HG03354 (cell line): ENCODE results near the gene RBM33.

Experiments
- ATAC-seq: cut with Tn5 transposase; IDR thresholded peaks from one replicate; pipeline ENCODE4 v1.9.1; 2021; ENCODE audit warnings: mild to moderate bottlenecking; ENCODE audit not compliant: unreplicated experiment, poor library complexity, severe bottlenecking

Gene RBM33

DNA sequence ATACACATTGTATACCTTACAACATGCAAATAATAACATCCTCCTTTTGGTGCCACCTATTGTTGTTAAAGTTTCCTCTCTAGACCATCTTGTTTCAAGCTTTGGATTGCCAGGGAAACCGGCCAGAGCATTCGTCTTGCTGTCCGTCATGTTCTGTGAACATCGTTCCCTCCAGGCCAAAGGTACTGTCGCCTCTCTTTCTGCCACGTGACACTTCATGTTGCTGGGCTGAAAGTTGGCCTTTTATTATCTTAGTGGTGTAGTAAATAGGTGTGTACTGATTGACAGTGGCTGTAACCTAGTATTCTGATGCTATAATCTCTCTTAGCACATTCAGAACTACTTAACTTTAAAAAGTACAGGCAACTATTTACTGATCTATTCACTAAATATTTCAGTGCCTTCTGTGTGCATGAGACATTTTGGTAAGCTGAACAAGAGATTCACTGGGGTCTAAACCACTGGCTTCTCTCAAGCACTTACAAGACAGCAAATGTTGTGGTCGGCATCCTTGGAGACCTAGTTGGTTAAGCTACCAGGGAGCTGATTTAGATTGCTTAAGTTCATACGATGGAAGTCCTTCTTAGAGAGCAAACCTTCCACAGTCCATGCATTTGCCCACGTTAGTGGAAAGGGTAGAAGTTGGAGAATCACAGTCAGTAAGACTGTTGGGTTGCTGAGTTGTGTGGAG is 115.4 kb downstream of the RBM33 start:
- ATAC-seq = no peak

DNA sequence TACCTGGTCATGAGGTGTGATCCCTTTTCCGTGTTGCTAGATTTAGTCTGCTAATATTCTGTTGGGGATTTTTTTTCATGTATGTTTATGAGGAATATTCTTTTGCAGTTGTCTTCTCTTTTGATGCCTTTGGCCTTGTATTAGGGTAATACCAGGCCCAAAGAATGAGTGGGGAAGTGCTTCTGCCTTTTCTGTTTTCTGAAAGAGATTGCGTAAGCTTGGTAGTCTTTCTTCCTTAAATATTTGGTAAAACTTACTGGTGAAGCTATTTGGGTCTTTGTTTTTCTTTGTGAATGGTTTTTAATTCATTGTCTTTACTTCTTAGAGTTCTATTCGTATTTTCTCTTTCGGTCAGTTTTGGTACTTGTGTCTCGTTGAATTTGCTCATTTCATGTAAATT is 116.7 kb downstream of the RBM33 start:
- no peak for ATAC-seq

DNA sequence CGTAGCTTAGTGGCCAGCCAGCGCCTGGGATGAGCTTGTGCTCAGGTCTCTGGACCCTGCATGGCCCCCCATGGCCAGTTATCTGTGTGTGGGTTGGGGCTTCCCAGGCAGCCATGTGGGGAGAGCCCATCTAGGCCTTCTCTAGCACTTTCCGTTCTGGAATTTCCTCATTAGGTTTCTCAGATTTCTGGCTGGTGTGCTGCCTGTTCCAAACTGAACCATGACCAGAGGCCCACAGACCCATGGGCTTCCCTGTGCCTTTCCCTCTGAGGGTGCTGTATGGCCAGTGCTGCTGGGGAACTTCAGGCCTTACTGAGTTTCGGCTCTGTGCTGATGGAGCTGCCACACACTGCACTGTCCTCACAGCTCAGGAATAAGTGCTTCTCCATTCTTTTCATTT is 117.6 kb downstream of the RBM33 start:
- no peak for ATAC-seq

DNA sequence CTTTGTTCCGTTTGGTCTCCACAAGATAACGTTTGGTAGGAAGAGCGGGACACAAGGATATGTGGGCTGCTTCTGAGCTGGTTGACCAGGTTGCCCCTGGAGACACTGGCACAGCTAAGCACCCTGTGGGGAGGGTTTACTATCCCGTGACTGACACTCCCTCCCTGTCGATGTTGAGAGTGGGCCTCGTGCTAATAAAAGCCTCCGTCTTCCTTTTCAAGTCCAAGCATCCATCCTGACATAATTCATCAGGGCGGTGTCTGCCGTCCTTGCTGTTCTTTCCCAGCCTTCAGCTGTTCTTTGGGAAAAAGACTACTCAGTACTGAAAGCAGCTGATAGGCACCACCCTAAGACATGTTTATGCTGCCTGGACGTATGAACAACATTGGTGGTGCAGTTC is 118.2 kb downstream of the RBM33 start:
- no peak for ATAC-seq

DNA sequence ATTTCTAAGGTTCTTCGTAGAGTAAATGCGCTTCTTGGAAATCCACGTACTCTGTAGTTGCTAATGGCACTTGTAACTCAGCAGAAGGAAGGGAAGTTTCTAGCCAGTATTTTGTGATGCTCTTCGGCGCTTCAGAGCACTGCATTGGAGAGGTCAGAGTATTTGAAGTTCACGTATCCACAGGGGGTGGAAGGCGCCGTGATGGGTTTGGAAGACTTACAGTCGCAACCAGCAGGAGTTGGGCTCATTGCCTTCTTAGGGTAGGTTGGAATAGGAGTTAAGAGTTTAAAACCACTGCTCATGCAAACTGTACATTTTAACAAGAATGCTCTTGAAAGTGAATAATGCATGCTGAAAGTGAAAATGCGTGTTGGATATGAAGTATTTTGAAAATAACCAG is 118.7 kb downstream of the RBM33 start:
- ATAC-seq = no peak

DNA sequence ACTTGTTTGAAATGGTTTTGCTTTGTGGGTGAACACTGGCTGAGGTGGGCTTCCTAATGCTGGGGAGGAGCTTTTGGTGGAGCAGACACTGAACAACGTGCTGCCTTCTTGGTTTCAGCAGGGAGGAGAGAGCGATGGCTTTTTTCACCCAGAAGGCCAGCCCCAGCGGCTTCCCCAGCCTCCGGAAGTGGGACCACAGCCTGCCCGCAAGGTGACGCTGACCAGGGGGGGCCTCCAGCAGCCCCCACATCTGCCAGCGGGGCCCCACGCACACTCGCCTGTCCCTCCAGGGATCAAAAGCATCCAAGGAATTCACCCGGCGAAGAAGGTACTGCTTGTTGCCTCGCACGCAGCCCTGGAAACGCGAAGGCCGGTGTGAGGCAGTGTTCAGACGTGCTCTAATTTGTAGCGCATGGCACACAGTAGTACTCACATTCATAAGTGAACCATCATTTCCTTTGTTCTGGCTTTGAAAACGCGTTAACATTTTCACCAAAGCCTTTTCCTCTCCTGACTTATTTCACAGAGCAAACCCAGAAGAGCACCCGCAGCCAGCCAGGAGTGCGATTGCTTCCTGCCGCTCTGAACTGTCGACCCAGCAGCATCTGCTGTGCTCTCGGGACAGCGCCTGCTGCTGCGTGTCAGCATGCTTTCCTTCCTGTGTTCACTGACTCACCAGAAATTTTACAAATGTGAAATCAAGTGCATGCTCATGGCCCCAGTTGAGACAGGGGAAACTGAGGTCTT is 119.4 kb downstream of the RBM33 start:
- ATAC-seq = peak; percentile 76

DNA sequence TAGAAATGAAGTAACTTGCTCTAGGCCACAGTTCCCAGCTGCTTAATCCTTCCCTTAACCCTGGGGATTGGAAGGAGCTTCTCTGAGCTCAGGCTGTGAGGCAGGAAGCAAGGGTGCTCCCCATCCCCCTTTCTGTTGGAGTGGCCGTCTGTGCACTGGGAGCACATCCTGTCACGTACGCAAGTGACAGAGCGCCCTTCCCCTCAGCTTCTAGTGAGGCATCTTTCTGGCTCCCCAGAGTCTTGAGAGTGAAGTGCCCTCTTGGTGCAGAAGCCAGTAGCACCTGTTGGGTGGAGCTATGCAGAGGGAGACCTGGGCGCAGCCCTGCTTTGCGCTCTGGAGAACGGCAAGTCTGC is 120.0 kb downstream of the RBM33 start:
- ATAC-seq = peak; percentile 61

DNA sequence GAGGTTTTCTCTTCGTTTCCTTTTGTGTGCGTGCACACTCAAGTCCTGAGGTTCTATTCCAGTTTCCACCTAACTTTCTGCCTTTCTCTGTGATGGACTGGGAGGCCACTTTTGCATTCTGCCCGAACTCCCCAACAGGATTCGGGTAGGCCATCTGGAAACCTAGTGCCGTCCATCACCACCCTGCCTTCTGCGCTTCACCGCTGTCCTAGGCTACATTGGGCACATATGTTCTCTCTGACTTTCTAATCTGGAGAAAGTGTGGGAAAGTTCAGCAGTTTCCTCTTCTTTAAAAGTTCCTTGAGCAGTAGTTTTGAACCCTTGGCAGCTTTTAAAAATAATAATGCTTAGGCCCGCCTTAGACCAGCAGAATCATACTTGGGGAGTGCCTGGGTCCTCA is 121.0 kb downstream of the RBM33 start:
- no peak for ATAC-seq

DNA sequence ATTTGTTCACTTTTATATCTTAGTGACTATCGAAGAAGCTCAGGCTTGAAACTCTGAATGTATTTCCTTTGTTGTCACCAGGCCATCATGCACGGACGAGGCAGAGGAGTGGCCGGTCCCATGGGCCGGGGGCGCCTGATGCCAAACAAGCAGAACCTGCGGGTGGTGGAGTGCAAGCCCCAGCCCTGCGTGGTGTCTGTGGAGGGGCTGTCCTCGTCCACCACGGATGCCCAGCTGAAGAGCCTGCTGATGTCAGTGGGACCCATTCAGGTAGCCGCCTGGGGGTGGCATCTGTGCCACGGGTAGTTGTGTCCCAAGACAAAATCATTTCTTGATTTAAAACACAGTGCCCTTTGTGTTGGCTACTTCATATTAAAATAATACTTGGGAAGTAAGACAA is 121.9 kb downstream of the RBM33 start:
- no peak for ATAC-seq

DNA sequence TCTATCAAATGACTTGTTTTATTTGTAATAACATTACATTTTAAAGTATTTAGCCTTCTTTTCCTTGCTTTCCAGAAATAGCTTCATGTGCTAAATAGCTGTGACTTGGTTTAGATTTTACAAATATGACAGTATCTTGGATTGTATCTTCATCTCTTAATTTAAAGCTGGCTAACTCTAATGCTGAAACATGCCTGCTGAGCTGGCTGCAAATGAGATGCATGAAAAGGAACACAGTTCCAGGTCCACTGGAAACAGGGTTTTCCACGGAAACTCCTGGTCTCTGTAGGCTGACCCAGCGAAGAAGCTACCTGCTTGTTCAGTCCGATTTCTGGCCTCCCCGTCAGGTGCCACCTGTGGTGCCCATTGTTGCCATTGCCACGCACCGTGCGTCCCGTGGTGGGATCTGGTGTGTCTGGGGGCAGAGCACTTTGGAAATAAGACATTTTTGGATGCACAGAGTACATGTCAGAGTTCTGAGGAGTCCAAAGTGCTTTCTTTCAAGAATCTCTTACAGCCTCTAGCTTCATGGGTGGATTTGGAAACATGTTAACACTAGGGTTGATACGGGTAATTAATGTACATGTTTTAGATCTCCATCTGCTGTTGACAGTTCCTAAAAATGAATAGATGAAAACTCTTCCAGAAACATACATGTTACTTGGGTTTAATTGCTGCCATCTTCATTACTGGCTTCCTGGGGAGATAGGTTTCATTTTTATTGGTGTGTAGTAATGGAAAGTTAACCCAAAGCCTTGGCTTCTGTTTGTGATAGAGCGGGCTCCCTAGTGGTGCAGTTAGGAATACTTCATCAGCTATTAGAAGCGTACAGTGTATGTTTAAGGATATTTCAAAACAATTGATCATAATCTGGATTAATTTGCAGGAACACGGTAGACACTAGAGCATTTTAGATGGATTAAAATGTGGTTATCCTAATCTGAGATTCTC is 122.8 kb downstream of the RBM33 start:
- ATAC-seq = no peak

DNA sequence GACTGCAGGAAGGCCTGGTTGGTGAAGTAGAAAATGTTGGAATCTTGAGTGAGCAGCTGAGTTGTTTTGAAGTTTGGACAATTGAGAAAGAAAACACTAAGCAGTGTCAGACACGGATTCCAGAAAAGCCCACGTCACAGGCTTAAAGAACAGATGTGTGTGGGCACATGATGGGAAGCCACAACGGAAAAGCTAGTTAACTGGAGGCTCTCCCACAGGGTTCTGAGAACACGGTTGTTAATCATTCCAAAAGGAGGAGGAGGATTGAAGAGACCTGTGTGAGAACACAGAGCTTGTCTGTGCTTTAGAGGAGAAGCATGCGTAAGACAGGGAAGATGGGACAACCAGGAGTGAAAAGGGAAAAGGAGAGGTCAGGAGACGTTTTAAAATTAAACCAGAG is 125.2 kb downstream of the RBM33 start:
- no peak for ATAC-seq

DNA sequence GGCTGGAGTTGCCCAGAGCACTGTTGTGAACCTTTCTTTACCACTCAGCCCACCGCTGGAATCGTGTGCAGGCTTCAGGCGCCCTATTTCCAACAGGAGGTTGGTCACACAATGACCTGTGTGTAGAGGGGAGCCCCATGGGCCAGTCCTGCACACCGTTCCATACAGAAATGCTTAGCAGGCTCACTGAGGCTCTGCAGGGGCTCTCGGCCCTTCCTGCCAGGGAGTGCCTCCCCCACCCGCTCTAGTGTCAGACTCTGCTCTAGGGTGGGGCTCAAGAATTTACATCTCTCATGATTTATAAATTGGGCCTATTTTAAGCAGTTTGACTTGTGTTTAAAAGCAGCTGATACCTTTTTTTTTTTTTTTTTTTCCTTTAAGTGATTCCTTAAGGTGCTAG is 125.8 kb downstream of the RBM33 start:
- ATAC-seq = no peak

DNA sequence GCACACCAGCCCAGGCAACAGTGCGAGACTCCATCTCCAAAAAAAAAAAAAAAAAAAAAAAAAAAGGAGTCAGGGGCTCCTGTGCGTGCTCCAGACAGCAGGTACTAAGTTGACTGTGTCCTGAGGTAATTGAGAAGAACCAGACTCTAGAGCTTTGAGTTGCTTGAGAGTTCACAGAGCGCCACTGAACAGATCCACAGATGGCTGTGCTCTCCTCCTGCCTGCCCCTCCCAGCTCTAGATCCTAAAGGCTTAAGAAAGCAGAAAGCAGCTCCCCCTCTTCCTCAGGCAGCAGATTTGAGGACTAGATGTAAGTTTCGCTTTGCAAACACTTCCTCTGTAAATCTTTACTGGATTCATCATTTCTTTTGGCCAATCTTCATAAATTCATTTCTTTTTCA is 129.1 kb downstream of the RBM33 start:
- ATAC-seq = no peak

DNA sequence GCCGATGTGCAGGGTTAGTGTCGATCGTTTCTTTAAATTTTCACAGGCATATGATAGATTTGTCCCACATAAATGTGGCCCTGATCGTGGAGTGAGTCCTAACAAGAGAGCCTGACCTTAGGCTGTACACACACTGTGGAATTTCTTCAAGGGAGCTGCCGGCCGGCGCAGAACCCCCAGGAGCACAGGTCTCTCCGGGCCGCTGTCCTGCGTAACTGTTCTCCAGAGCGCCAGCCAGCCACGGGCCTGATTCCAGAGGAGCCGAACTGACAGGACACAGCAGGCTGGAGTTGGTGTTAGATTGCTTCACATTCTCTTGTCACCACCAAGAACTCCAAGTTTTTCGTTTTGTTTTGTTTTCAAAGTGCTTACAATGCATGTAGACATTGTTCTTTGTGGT is 130.5 kb downstream of the RBM33 start:
- no peak for ATAC-seq

DNA sequence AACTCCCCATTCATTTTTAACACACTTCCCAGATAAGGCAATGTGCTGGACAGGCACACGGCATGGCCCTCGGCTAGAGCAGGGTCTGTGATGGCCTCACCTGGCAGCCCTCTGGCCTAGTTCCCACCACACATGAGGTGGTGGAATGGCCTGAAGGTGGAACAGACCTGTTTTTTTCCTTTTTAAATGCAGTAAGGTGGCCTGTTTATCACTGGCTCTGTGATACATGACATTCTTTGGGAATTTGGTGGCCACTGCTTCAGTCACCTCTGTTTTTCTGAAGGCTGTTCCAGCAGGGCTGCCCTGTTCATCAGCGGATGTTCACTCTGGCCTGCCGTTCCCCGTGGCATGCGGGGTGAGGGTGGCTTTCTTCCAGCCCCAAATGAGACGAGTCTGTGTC is 131.2 kb downstream of the RBM33 start:
- ATAC-seq = no peak

DNA sequence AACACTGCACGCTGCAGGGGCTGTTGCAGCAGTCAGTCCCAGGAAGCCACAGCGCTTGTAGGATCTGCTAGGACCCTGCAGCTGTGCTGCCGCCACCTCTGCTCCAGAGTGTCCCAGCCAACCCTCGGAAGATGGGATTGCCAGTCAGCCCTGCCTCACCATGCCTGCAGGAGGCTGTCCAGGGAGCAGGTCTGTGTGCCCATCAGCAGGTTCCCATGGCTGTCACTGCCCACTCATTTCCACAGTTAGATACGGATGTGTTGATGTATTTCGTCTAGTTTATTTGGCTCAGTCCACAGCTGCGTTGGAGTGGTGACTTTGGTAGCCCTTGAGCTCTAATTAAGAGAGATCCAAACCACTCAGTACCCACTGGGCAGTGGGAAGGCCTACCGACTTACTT is 132.1 kb downstream of the RBM33 start:
- ATAC-seq = no peak

DNA sequence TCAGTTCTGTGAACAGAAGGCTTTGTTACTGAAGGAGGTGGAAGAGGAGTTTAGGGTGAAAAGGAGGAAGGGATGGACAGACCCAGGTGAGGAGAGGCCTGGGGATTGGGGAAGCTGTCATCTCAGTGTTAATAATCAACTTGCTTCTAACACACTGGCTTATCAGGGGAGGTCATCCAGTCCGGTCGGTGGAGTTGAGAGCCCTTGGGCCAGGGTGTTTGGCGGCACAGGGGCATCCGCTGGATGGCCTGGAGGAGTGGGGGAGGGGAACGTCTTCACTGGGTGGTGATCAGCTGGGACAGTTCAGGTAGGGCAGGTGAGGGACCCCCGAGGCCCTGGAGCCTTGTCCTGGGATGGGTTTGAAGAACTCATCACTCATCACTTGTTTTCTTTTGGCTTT is 133.9 kb downstream of the RBM33 start:
- no peak for ATAC-seq

DNA sequence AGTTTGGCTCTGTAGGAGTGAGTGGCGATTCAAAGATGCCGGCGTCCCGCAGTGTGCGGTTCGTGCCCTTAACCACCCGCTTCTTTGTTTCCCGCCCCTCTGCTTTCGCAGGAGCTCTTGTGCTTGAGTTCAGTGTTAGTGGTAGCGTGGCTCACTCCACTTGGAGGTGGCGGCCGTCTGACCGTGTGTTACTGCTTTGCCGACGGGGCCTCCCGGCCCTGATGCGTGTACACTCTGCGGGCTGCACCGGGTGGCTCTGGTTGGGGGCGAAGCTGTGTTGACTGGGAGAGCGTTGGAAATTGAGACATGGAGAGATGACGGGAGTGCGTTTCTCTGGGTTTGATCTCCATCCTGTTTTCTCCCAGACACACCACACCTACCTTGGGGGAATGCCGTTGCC is 136.4 kb downstream of the RBM33 start:
- no peak for ATAC-seq

DNA sequence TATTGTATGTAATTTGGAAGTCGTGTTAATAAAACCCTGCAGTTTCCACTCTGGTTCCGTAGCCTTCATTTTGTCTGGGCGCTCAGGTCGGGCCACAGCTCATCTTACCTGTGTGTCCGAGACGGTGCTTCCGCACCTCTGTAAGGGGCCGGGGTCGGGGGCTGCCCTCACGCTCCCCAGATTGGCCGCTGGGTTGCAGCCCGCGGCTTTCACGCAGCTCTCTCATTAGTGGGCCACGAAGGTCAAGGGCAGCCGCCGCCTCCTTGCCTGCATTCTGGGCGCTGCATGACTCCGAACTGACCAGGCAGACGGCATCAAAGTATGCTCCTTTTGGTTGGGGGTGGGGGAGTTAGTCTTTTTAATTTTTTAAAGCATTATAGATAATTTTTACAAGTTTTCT is 137.0 kb downstream of the RBM33 start:
- ATAC-seq = no peak

DNA sequence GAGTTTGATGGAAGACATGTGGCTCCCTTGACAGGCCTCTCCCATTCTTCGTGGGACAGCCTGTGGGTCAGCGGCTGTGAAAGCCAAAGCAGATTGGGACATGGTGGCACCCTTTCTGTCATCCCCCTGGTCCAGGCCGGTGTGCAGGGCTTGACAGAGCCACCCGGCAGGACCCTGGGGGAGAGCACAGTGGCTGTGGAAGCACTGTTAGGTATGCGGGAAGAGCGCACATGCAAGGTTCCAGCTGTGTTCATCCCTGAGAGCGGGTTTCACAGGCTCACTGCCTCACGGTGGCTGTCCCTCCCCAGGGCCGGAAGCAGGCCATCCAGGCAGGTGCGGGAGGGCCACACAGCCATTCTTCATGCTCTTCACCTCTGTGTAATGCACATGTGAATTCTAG is 138.0 kb downstream of the RBM33 start:
- no peak for ATAC-seq

DNA sequence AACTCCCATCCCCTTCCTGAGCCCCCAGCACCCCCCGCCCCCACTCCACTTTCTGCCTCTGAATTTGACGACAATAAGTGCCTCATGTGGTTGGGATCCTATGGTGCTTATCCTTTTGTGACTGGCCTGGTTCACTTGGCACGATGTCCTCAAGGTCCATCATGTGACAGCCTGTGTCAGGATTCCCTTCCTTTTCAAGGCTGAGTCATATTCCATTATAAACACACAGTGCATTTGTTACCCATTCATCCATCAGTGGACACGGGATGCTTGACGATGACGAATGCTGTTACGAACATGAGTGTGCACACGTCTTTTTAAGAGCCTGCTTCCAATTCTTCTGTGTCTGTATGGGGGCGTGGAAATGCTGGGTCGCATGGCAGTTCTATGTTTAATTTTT is 141.1 kb downstream of the RBM33 start:
- ATAC-seq = no peak
